ENCODE measurements around the gene LMO7. TPM values are rescaled to one million over a fixed set of nuclear protein-coding genes. Genes with fewer than 3 reads are reported as not detected.
A peak's percentile ranks its signal among the peaks of the same experiment; 100 is the strongest.

Gene LMO7
- total RNA-seq, 1 experiment from 2014 or later: 20.4 TPM

DNA sequence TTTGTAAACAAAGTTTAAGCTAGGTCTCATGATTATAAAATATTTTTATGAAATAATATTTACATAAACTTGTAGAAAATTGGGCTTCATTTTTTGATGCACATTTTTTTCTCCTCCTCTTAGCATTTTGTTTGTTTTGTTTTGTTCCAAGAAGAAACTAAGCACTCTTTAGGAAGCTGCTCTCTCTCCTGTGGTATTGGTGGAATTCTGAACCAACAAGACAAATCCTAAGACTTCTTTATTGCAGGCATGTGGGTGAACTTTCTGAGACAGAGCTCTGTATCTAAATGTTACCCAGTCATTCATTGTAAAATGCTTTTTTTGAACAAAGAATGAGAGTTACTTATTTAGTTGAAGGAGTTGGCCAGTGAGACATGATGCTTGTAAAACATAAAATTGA lies 39.3 kb downstream of the LMO7 start:
- no peak overlapping the region for H3K9ac ChIP-seq (ENCODE audit: extremely low read depth, insufficient read length, low read length)
- H3K27ac ChIP-seq (ENCODE audit: insufficient read length, low read depth, low read length): no peak overlapping the region
- H3K27me3 Mint-ChIP-seq (ENCODE audit: low read depth): no peaks in the 10 kb centered on the region
- no peaks in the 10 kb centered on the region for H3K9me3 ChIP-seq (ENCODE audit: control insufficient read depth, low read depth, low read length)
- H3K23me2 ChIP-seq (ENCODE audit: insufficient read length, low read depth, low read length, poor library complexity, severe bottlenecking): no peaks in the 10 kb centered on the region
- H4K20me1 ChIP-seq (ENCODE audit: control insufficient read depth, insufficient read depth, insufficient read length): no peaks in the 10 kb centered on the region
- no peak for DNase-seq
- no peak overlapping the region for H3T11ph ChIP-seq (ENCODE audit: low read length)
- H3K36me3 Mint-ChIP-seq (ENCODE audit: insufficient read depth in 1 of 3, low read depth in 3 of 3): peaks cover 1 to 5% (median 3%) of the 10 kb centered on the region in 3 experiments; a peak in 5 of 7 replicates
- H3K4ac ChIP-seq (ENCODE audit: low read depth, low read length): no peak overlapping the region
- H3K14ac ChIP-seq (ENCODE audit: insufficient read depth, low read length): no peak overlapping the region
- no peak overlapping the region for H2AFZ ChIP-seq (ENCODE audit: low read length)
- H2BK12ac ChIP-seq (ENCODE audit: insufficient read length, low read depth, low read length): no peak overlapping the region
- no peaks in the 10 kb centered on the region for H3K27me3 ChIP-seq (ENCODE audit: insufficient read depth, low read length)
- no peak overlapping the region for H2BK5ac ChIP-seq (ENCODE audit: insufficient read length, low read length)
- H2BK15ac ChIP-seq (ENCODE audit: low read depth, low read length): no peak overlapping the region
- no peaks in the 10 kb centered on the region for H3K79me1 ChIP-seq (ENCODE audit: insufficient read depth, low read depth, low read length, poor library complexity, severe bottlenecking)
- H3K18ac ChIP-seq (ENCODE audit: insufficient read length, low read depth, low read length): no peak overlapping the region
- no peak overlapping the region for H3K4me2 ChIP-seq (ENCODE audit: insufficient read depth, insufficient read length, low read length)
- TF ChIP-seq CTCF (conservative IDR thresholded peaks at IDR 0.05): no peak
- no peak overlapping the region for H4K91ac ChIP-seq (ENCODE audit: insufficient read length, low read depth, low read length)
- H3K9me3 Mint-ChIP-seq: peaks cover 1 to 3% of the 10 kb centered on the region in 2 experiments; a peak in 1 of 5 replicates
- H3K4me1 ChIP-seq (ENCODE audit: insufficient read depth, low read length): no peaks in the 10 kb centered on the region
- H4K5ac ChIP-seq (ENCODE audit: insufficient read length, low read depth, low read length): no peak overlapping the region
- no peak overlapping the region for H2BK120ac ChIP-seq (ENCODE audit: low read depth, low read length, poor library complexity, severe bottlenecking)
- no peak overlapping the region for H3K56ac ChIP-seq (ENCODE audit: insufficient read length, low read depth, low read length)
- H3K4me1 Mint-ChIP-seq: peaks cover 14 to 16% of the 10 kb centered on the region in 2 experiments
- H3K4me3 Mint-ChIP-seq: no peak overlapping the region
- no peak overlapping the region for H4K8ac ChIP-seq (replicated peaks; ENCODE audit: insufficient read length, low read depth, low read length)
- no peak overlapping the region for H2AK5ac ChIP-seq (ENCODE audit: insufficient read length, low read length)
- H3K23ac ChIP-seq (ENCODE audit: insufficient read length, low read depth, low read length): no peak overlapping the region
- no peaks in the 10 kb centered on the region for H3K79me2 ChIP-seq (ENCODE audit: insufficient read depth, low read length)
- no peak overlapping the region for H2BK20ac ChIP-seq (ENCODE audit: low read depth, low read length, poor library complexity, severe bottlenecking)
- H3K27ac Mint-ChIP-seq: peak overlapping the region in 2 of 3 experiments; percentile 10 to 83; a peak in 2 of 7 replicates
